Stimulated activated naive B cell treated with anti-CD40 and anti-IgM and Interleukin-4, amounts not matched to agents 10 μg/mL and 1 μg/mL and 100 μg/mL, for 72 hours (primary cell): ENCODE measurements around the gene COX6A1.

Experiments used
- ATAC-seq, 2 donors: fragments of 150-1000 bp; cut with Tn5 transposase; replicated peaks; 2 replicates each; pipeline ENCODE4 v1.10.0; 2021; ENCODE audit warnings: moderate library complexity in 1 of 2
- DNase-seq: peaks from one replicate; pipeline ENCODE4 v3.0.0; 2021
- H3K27ac Mint-ChIP-seq: one replicate; pipeline ENCODE4 v1.8.0; 2022; ENCODE audit warnings: mild to moderate bottlenecking, mixed read lengths
- H3K27me3 Mint-ChIP-seq, 2 donors: one replicate each; pipeline ENCODE4 v1.8.0; 2022; ENCODE audit warnings: mixed read lengths in 2 of 2
- H3K36me3 Mint-ChIP-seq, 2 donors: one replicate each; pipeline ENCODE4 v1.8.0; 2022; ENCODE audit warnings: mixed read lengths in 2 of 2, mild to moderate bottlenecking in 1 of 2
- H3K4me1 Mint-ChIP-seq, 2 donors: one replicate each; pipeline ENCODE4 v1.8.0; 2022; ENCODE audit warnings: mixed read lengths in 2 of 2, mild to moderate bottlenecking in 1 of 2
- H3K4me3 Mint-ChIP-seq, 2 donors: one replicate each; pipeline ENCODE4 v1.8.0; 2022; ENCODE audit warnings: mild to moderate bottlenecking in 2 of 2, mixed read lengths in 2 of 2, moderate library complexity in 1 of 2
- H3K9me3 Mint-ChIP-seq, 2 donors: one replicate each; pipeline ENCODE4 v1.8.0; 2022; ENCODE audit warnings: mixed read lengths in 2 of 2, mild to moderate bottlenecking in 1 of 2

COX6A1 gene

DNA sequence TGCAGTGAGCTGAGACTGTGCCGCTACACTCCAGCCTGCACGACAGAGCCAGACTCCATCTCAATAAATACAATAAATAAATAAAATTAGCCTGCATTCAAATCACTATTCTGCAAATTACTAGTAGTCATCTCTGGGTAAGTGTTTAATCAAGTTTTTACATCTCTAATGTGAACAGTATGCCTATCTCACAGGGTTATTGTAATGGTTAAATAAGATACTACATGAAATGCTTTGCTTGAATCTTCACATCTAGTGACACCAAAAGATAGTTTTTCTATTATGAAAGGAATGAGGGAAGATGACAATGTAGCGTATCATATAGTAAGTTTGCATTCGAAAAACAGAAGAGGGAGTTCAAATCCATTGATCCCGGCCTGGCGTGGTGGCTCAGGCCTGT is 29.5 kb downstream of the COX6A1 start:
- H3K27me3 Mint-ChIP-seq: no peaks in the 10 kb centered on the region
- ATAC-seq (no peak), DNase-seq (no peak)
- H3K9me3 Mint-ChIP-seq: no peaks in the 10 kb centered on the region
- peaks cover 15 to 50% of the 10 kb centered on the region in 2 donors for H3K4me1 Mint-ChIP-seq
- H3K27ac Mint-ChIP-seq: peak overlapping the region; percentile 65
- peak overlapping the region; percentile 94 to 98 for H3K4me3 Mint-ChIP-seq
- H3K36me3 Mint-ChIP-seq: peaks cover 26 to 41% of the 10 kb centered on the region in 2 donors

DNA sequence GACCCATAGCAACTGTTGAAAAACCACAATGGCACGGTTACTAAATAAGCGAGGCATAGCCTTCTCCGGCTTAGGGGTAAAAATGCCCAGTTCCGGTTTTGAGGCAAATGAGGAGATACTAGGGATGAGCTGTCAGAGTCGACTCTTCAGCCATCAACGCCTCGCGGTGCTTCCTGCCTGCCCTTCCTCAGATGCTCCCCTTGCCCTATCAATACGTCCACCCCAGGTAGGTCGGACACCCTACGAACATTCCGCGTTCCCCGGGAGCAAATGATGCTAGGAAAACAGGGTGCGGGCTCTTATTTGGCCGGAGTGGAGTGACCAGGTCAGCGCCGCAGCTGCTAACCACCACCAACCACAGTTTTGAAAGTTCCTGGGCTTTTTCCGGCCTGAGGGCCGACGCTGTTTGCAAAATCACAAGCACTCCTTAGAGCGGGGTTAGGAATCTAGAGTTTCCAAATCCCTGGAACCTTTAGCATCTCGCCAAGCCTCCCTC is 30.5 kb downstream of the COX6A1 start:
- peaks cover 15 to 50% of the 10 kb centered on the region in 2 donors for H3K4me1 Mint-ChIP-seq
- H3K27me3 Mint-ChIP-seq: no peaks in the 10 kb centered on the region
- DNase-seq (peak; percentile 29), ATAC-seq (peak; percentile 12 to 26)
- H3K27ac Mint-ChIP-seq: peak overlapping the region; percentile 96
- peaks cover 23 to 32% of the 10 kb centered on the region in 2 donors for H3K36me3 Mint-ChIP-seq
- H3K9me3 Mint-ChIP-seq: no peaks in the 10 kb centered on the region
- H3K4me3 Mint-ChIP-seq: peak overlapping the region; percentile 94 to 98

DNA sequence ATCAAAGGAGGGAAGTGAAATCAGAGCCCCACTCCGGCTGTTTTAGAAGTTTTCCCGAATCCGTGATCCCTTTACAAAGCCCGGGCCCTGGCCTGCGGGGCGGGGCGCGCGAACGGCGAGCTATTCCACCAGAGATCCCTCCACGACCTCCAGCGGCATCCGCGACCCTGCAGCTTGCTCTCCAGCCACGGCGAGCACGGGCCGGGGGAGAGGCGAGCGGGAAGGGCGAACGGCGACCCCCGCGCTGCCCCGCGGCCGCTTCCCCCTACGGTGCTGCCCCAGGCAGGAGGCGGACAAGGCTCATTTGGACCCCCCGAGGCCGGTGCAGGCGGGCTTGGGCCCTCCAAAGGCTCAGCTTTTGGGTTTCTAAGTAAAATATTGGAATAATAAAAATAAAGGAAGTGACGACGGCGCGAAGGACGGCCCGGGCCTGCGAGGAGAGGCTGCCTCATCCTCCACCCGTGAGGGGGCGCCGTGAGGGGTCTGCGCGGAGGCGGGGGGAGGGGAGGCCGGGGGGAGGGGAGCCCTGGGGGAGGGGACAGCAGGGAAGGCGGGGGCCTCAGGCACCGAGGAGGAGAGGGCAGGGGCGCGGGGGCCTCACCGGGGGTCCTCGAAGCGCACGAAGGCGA is 31.0 kb downstream of the COX6A1 start:
- ATAC-seq: peak; percentile 51 to 62
- peaks cover 20 to 26% of the 10 kb centered on the region in 2 donors for H3K36me3 Mint-ChIP-seq
- H3K27me3 Mint-ChIP-seq: no peaks in the 10 kb centered on the region
- peak overlapping the region; percentile 96 for H3K27ac Mint-ChIP-seq
- no peaks in the 10 kb centered on the region for H3K9me3 Mint-ChIP-seq
- H3K4me3 Mint-ChIP-seq: peak overlapping the region; percentile 94 to 98
- DNase-seq: no peak
- peaks cover 18 to 52% of the 10 kb centered on the region in 2 donors for H3K4me1 Mint-ChIP-seq

DNA sequence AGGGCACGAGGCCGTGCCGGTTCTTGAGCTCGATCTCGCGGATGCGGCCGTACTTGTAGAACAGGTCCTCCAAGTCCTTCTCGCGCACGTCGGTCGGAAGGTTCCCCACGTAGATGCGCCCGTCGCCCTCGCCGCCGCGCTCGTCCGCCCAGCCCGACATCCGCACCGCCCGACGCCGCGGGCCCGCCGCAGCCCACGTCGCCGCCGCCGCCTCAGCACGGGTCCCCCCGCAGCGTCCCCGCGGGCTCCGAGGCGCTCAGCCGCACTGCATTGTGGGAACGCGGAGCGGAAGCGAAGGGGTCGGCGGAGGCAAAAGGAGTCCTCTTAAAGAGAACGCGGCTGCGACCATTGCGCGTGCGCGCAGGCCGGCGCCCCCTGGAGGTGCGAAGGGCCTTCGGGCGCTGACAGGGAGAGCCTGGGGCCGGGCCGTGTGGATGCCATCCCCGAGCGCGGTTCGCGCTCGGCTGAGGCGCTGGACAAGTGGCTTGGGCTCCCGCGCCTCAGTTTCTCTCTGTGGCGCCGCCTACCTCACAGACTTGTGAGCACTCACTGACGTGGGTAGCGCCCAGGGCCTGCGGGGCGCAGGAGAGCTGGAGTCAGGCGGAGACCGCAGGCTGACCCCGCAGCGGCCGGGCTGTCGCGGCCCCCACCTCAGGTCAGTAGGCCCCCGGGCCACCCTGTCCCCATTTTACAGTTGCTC is 31.7 kb downstream of the COX6A1 start, which contains the start of gene SRSF9:
TSS of gene SRSF9 (minus strand) at position 299 of the 700 bp plus-strand sequence. CDS start at position 160, 139 bp downstream.
- Mint-ChIP-seq H3K4me1 (peaks cover 18 to 55% of the 10 kb centered on the region in 2 donors), H3K36me3 (peaks cover 15 to 21% of the 10 kb centered on the region in 2 donors), H3K27ac (peak within 1 kb of the TSS; percentile 96), H3K27me3 (no peaks in the 10 kb centered on the region), H3K4me3 (peak within 1 kb of the TSS; percentile 94 to 98), H3K9me3 (no peaks in the 10 kb centered on the region)
- peak; percentile 92 to 93 for ATAC-seq
- DNase-seq: peak; percentile 95

DNA sequence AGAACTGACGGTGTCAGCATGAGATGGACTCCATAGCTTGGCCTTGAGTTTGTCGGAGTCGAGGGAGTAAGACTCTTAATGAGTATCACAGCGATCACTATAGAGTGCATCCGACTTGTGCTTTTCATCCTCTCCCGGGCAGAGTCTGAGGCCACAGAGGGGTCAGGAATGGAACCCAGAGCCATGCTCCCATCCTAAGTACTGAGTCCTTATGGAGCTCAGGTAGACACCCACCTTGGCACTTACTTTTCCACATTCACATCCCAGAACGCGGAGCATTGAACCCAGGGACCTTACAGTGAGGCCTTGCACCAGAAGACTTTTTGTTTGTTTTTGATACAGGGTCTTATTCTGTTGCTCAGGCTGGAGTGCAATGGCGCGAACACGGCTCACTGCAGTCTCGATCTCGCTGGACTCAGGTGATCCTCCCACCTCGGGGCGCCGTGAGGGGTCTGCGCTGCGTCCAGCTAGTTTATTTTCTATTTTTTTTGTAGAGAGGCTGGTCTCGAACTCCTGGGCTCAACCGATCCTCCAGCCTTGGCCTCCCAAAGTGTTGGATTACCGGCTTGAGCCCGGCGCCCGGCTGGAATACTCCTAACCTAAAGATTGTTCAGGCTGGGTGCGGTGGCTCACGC is 32.4 kb downstream of the COX6A1 start:
- Mint-ChIP-seq H3K4me3 (peak overlapping the region; percentile 94 to 98), H3K27ac (peak overlapping the region; percentile 96), H3K4me1 (peaks cover 20 to 56% of the 10 kb centered on the region in 2 donors), H3K36me3 (peaks cover 12 to 18% of the 10 kb centered on the region in 2 donors), H3K9me3 (no peaks in the 10 kb centered on the region), H3K27me3 (no peaks in the 10 kb centered on the region)
- ATAC-seq (peak; percentile 33), DNase-seq (no peak)

DNA sequence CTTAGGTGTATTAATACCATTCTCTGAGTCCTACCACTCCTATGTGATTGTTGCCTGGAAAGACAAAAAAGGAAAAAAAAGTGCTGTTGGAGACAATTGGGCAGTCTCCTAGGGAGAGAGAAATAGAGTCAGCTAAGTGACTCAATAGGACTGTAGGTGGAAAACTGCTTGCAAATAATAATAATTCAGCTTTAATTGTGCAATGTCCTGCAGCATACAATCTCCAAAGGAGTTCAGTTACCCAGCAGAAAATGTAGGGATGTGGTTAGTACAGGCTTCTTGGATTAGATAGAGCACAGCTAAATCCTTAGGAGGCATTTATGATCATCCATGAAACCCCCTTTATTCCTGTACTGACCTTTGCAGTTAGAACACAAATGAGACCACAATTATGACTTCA is 34.6 kb downstream of the COX6A1 start:
- Mint-ChIP-seq H3K36me3 (peaks cover under 1 to 10% of the 10 kb centered on the region in 2 donors), H3K4me1 (peaks cover 11 to 34% of the 10 kb centered on the region in 2 donors), H3K27me3 (no peaks in the 10 kb centered on the region), H3K4me3 (no peak overlapping the region), H3K9me3 (no peaks in the 10 kb centered on the region), H3K27ac (no peak overlapping the region)
- DNase-seq (no peak), ATAC-seq (no peak)

DNA sequence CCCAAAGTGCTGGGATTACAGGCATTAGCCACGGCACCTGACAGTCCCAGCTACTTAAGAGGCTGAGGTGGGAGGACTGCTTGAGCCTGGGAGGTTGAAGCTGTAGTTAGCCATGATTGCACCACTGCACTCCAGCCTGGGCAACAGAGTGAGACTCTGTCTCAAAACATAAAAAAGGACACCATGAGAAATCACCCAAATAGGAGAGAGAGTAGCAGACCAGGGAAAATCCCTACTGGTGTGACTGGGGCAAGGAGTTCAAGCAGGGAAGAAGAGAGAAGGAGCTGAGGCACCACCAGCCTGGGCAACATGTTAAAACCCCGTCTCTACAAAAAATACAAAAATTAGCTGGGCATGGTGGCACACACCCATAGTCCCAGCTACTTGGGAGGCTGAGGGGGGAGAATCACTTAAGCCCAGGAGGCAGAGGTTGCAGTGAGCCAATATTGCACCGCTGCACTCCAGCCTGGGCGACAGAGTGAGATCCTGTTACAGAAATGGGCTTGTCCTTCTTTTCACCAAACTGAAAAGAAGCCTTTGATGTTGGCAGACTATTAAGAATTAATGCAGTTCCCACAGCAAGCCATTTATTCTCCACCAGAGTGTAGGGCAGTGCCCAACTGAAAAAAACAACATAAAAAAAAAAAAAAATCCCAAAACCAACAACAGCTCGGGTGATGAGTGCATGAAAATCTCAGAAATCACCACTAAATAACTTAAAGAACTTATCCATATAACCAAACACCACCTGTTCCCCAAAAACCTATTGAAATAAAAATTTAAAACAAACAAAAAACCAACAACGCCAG is 36.1 kb downstream of the COX6A1 start:
- Mint-ChIP-seq H3K36me3 (peaks cover 0 to 2% of the 10 kb centered on the region in 2 donors), H3K27me3 (no peaks in the 10 kb centered on the region), H3K4me3 (no peak overlapping the region), H3K4me1 (peaks cover 10 to 23% of the 10 kb centered on the region in 2 donors), H3K9me3 (no peaks in the 10 kb centered on the region), H3K27ac (peak overlapping the region; percentile 88)
- no peak for DNase-seq
- ATAC-seq: no peak

DNA sequence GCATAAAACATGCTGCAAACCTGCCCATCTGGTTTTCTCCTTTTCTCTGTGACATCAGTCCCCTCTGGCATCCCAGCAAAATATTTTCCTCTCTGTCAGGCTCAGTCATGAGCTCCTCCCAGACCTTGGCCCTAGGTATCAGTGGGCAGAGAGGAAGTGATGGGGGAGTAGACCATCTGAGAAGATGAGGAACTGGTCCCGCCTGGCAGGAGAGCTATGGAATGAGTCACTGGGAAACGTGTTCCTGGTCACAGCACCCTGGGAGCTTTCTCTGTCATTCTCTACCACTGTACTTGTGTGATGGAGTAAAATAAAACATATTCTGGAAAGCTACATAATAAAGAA is 36.7 kb downstream of the COX6A1 start:
- Mint-ChIP-seq H3K4me3 (no peak overlapping the region), H3K36me3 (peaks cover 0 to 2% of the 10 kb centered on the region in 2 donors), H3K27ac (no peak overlapping the region), H3K9me3 (no peaks in the 10 kb centered on the region), H3K4me1 (peaks cover 10 to 23% of the 10 kb centered on the region in 2 donors), H3K27me3 (no peaks in the 10 kb centered on the region)
- DNase-seq (peak; percentile 8), ATAC-seq (peak in 1 of 2 donors; percentile 33)

DNA sequence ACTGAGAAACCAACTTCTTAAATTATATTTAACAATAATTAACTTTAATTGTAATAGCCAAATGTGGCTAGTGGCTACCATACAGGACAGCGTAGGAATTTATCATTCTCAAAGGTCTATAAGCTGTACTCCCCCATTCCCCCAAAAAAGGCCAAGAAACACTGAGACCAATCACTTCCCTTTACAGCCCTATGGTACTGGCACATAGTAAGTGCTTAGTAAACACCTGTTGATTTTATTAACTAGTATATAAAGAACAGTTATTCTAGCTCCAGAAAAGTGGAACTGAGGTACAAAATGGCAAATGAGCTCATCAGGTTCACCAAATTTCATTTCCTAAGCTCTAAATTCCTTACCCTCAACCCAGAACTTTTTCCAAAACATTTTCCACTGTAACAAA is 37.7 kb downstream of the COX6A1 start:
- ATAC-seq (no peak), DNase-seq (no peak)
- H3K9me3 Mint-ChIP-seq: no peaks in the 10 kb centered on the region
- H3K36me3 Mint-ChIP-seq: no peaks in the 10 kb centered on the region
- H3K27me3 Mint-ChIP-seq: no peaks in the 10 kb centered on the region
- peaks cover 6 to 13% of the 10 kb centered on the region in 2 donors for H3K4me1 Mint-ChIP-seq
- H3K27ac Mint-ChIP-seq: no peak overlapping the region
- no peak overlapping the region for H3K4me3 Mint-ChIP-seq

DNA sequence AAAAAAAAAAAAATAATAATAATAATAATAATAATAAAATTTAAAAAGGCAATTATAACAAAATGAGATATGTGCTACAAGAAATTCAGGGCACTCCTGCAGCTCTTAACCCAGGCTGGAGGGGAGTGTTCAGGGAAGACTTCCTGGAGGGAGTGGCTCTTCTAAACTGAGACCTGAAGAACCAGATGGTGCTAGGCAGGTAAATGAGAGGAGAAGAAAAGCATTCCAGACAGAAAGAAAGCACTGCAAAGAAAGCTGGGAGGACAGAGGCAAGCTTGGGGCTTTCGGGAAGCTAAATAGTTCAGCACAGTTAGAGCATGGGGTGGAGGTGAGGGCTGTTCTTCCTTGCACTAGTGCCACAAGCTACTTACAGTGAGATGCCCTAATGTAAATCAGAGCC is 41.5 kb downstream of the COX6A1 start:
- no peak overlapping the region for H3K4me3 Mint-ChIP-seq
- H3K27ac Mint-ChIP-seq: no peak overlapping the region
- no peak for ATAC-seq
- no peak for DNase-seq
- H3K9me3 Mint-ChIP-seq: no peaks in the 10 kb centered on the region
- peaks cover 2 to 4% of the 10 kb centered on the region in 2 donors for H3K36me3 Mint-ChIP-seq
- H3K4me1 Mint-ChIP-seq: peaks cover 4 to 8% of the 10 kb centered on the region in 2 donors
- no peaks in the 10 kb centered on the region for H3K27me3 Mint-ChIP-seq

DNA sequence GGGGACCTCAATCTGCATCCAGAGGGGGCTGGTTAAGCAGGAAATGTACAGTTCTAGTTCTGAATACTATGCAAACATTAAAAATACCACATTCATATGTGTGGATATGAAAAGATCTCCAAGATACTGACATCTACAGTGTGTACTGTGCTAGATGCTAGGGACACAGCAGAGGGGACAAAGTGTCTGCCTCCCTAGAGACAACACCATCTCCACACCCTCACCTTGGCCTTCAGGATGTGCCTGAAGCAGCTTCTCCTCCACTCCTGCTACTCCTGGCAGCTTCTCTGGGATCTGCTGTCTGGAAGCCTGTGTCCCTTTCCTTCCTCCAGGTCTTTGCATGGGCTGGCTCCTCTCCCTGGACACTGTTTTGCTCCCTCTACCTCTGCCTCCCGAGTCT is 42.3 kb downstream of the COX6A1 start:
- peaks cover 0 to 5% of the 10 kb centered on the region in 2 donors for H3K4me1 Mint-ChIP-seq
- ATAC-seq (no peak), DNase-seq (no peak)
- no peak overlapping the region for H3K4me3 Mint-ChIP-seq
- H3K27ac Mint-ChIP-seq: no peak overlapping the region
- H3K9me3 Mint-ChIP-seq: no peaks in the 10 kb centered on the region
- H3K36me3 Mint-ChIP-seq: peaks cover 2 to 4% of the 10 kb centered on the region in 2 donors
- H3K27me3 Mint-ChIP-seq: no peaks in the 10 kb centered on the region

DNA sequence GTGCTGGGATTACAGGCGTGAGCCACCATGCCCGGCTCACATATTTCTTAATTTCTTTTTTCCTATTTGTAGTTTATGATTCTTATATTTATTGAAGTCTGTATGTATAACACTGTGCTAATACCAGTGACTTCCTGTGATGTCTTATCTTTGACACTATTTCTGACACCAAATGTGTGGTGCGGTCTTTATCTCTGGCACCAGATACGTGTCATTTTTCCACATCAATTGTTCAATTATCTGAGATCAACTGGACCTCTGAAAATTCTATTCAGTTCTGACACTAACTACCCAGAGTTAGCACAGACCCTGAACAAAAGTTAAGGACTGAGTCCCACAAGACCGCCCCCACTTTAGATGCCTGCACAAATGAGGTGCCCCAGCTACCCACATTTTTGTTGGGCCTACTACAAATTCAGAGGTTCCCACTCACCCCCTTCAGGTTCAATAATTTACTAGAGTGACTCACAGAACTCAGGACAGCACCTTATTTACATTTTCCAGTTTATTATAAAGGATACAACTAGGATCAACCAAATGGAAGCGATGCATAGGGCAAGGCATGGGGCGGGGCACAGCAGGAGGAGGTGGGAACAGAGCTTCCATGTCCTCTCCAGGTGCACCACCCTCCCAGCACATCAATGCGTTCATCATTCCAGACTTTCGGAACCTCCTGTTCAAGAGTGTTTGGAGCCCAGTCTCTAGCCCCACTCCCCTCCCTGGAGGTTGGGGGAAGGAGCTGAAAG is 43.3 kb downstream of the COX6A1 start:
- Mint-ChIP-seq H3K36me3 (peaks cover 2 to 4% of the 10 kb centered on the region in 2 donors), H3K27me3 (no peaks in the 10 kb centered on the region), H3K4me3 (no peak overlapping the region), H3K4me1 (peaks cover 0 to 5% of the 10 kb centered on the region in 2 donors), H3K27ac (no peak overlapping the region), H3K9me3 (no peaks in the 10 kb centered on the region)
- no peak for DNase-seq
- no peak for ATAC-seq

DNA sequence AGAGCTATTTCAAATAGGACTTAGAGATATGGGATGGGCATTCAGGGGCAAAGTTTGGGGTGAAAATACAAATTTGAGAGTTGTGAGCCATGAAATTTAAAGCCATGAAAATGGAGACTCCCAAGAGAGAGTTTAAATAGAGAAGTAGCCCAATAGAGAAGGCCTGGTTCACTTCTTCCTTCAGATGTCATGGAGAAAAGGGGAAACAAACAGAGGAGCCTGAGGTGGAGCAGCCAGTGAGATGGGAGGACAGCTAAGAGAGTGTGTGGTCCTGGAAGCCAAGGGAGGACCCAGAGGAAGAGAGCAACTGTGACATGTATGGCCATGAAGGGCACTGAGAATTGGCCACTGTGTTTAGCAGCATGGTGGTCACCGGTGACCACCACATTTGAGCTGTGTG is 45.7 kb downstream of the COX6A1 start:
- DNase-seq (no peak), ATAC-seq (no peak)
- Mint-ChIP-seq H3K27ac (no peak overlapping the region), H3K27me3 (no peaks in the 10 kb centered on the region), H3K4me3 (no peak overlapping the region), H3K4me1 (peaks cover 0 to 9% of the 10 kb centered on the region in 2 donors), H3K36me3 (peaks cover 2 to 10% of the 10 kb centered on the region in 2 donors), H3K9me3 (no peaks in the 10 kb centered on the region)
